Activated CD4-positive, alpha-beta T cell treated with anti-CD3 and anti-CD28 coated beads, Interleukin-2, amount 50 U/mL, for 4 hours (primary cell): Measurements from ENCODE around the gene AIFM3.
"Not testable (repeated sequence)": the region's sequence is repeated elsewhere in the genome, so short reads cannot be mapped to it uniquely, and the experiment has no call there.

Experiments
- DNase-seq, 2 experiments: peaks; one replicate each; pipeline ENCODE4 v3.0.0-alpha.2; 2020

Gene AIFM3

DNA sequence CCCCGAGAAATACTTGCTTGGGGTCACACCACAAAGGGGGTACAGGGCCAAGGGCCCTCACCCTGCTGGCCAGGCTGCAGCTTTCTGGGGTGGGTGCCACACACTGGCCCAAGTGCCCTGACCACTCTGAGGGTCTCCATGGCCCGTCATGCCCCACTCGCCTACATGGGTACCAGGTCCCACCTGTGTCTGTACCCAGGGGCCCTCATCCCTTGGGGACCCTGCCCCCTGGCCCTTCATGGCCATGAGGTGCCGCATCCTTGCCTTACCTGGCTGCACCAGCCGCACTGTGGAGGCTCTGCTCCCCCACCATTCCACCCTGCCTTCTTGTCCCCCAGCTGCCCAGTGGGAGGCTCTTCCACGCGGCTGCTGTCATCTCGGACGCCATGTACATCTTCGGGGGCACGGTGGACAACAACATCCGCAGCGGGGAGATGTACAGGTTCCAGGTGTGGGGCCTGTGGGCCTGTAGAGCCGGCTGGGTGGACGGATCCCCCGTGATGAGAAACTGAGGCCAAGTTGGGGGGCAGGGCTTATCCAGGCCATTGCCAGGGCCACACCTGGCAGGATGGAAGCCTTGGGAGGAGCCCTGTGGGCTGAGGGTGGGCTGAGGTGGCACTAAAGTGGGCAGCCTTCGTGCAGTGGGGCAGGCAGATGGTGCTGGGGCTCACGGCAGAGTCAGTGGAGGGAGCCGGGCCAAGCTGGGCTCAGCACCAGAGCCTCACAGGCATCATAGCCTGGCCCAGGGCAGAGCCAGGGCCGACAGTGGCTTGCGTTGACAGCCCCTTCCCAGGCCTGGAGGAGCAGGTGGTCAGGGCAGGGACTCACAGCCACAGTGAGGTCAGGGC, 25.6 kb downstream of the AIFM3 start:
- no peak for DNase-seq

DNA sequence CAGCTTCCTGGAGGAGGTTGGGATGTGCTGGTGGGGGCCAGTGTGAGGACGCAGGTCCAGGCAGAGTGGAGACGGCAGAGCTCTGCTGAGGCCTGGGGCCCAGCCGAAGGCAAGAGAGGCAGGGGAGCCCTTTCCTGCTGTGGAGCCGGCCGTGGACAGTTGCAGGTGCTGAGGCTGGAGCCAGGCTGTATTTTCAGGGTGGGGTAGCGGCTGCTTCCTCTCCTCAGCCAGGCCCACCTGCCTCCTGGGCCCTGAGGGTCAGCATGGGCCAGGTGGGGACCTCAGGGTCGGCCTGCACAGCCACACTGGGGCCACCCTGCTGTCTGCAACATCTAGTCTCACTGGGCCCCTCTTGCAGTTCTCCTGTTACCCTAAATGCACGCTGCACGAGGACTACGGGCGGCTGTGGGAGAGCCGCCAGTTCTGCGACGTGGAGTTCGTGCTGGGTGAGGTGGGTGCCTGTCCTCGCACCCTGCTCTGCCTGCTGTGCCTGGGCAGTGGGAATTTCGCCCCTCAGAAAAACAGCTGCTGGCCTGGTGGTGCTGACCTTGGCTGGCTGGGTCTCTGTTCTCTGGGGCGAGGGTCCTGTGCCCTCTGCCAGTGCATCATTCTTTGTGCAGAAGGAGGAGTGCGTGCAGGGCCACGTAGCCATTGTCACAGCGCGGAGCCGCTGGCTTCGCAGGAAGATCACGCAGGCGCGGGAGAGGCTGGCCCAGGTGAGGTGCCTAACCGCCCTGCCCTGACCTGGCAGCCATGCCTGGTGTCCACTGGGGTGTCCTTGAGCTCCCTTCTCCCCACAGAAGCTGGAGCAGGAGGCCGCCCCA, 26.5 kb downstream of the AIFM3 start:
- DNase-seq = no peak

GRCh38 chr22:20994128-20994901, 27.3 kb downstream of the AIFM3 start:
- DNase-seq = no peak

- no peak for DNase-seq
Observed at GRCh38 chr22:20994902-20995241, 27.8 kb downstream of the AIFM3 start.

GRCh38 chr22:20995329-20996030, 28.4 kb downstream of the AIFM3 start:
- DNase-seq = no peak

GRCh38 chr22:20996031-20996410, 29.0 kb downstream of the AIFM3 start:
- DNase-seq = no peak

DNA sequence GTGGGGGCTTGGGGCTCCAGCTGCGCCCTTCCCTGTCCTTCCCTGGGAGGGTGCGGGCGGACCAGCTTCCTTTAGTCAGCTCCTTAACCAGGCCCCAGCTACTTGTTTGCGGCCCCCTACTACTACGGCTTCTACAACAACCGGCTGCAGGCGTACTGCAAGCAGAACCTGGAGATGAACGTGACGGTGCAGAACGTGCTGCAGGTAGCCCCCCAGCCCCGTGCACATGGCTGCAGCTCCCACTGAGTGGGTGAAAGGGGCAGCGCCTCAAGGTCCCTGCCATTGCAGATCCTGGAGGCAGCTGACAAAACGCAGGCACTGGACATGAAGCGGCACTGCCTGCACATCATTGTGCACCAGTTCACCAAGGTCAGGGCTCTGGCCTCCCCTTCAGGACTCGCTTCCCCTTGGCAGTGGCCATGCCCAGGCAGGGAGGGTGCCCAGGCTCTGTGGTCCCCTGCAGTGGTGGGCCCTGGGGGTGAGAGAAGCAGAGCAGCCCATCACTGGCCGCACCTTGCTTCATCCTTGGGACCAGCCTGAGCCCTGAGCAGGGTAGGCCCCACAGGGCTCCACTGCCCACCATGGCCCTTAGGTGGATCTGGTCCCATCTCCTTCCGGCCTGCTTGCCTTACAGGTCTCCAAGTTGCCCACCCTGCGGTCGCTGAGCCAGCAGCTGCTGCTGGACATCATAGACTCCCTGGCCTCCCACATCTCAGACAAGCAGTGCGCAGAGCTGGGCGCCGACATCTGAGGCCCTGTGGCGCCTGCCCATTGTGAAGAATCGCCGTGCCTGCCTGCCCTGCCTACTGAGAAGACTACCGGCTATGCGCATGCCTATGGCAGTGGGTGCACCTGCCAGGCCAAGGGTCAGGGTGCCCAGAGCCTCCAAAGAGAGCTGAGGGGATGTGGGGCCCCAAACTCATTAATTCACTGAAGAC, 29.8 kb downstream of the AIFM3 start:
- DNase-seq = no peak

- no peak for DNase-seq
Observed at GRCh38 chr22:20997536-20998257, 30.6 kb downstream of the AIFM3 start.

DNA sequence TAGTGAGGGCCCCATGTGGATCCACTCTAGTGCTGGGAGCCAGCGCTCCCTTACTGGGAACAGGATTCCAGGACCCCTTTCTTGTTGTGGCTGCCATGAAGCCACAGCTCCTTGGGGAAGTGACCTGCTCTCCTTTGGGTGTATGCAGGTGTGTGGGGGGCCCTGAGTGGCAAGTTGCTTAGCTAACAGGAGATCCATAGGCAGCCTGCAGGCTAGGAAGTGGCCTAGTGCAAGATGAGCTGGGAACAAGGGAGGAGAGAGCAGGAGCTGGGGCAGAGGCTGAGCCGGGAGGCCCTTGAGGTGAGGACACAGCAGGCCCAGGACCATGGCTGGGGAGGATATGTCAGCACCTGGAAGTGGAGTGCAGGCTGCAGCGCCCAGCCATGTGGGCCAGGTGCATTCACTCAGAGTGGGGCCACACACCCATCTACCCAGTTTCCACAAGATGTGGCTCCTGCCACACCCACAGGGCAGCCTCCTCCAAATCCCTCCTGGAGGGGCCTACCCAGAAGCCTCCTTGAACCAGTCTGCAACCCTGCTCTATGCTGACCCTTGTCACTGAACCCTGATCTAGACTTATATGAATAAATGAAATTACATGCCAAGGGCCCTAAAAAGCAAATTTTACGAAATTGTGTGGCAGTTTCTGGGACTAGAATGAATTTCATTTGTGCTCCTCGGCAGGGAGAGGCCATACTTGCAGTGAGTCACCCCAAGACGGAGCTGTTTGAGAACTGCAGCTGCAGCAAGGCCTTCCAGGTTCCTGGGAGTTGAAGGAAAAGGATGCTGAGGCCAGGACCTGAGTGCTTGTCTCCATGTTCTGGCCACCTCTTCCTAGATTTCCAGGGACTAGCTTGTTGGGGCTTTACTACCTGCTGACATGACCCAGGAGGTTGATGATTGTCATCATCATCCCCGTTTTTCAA, 31.6 kb downstream of the AIFM3 start:
- DNase-seq = no peak

DNA sequence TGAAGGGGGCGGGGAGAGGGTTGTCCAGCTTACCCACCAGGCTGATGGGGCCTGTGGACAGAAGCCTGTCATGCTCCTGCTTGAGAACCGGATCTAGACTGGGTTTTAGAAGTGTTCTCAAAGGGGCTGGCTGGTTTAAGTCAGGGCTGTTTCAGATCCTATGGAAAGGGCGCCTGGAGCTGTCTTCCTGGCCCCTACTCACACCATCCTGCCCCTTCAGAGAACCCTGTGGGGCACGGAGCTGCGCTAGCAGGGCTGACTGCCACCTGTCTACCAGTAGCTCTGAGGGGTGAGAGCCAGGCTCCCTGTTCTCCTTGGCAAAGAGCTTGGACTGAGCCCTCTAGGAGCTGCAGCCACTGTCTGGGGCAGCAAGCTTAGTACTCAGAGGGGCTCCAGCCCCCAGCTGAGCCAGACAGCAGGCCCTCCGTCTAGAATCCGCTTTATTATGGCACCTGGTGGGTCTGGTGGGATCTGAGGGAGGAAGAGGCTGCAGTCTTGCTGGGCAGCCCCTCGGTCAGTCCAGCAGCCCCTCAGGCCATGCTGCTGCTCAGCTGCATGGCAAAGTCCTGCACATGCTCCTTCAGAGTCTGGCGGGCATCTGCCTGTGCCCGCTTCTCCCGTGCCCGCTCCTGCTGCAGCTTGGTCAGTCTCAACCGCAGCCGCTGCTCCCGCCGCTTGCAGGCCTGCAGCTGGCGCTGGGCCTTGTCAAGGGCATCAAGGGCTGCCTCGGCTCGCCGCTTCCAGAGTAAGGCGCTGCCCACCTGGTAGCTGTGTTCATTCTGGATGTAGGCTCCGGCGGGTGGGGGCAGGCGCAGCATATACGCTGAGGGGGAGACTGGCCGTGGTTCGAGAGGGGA, 32.5 kb downstream of the AIFM3 start:
- DNase-seq = no peak

DNA sequence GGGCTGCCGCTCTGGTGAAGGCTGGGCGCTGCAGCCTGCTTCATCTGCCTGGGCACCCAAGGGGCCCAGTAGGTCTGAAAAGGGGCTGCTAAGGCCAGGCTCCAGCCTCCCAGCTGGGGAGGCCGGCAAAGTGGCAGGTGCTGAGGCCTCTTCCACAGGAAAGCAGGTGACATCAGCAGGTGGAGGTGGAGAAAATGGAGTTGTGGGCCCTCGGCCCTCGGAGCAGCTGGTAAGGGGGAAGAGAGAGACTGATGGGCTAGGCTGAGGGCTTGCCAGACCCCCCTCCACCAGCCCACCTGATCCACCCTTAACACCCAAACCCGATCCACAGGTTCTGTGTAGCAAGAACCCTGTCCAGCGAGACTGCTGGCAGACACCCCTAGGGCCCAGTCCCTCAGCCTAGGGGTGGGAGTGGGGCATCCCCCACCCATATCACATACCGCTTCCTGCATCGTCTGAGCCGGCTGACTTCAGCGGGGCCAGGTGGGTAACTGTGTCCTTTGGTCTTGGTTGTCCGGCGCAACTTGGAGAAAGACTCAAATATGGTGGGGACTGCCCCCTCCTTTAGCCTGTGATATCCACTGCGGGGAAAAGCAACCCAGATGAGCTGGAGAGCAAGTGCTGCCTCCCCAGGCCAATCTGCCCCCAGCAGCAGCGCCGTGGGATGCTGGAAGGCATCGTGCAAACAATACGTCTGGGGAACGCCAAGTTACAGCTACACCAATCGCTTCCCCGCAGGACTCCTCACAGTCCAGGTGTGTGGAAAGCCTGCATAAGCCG, 33.3 kb downstream of the AIFM3 start:
- no peak for DNase-seq

GRCh38 chr22:21000987-21001600, 34.0 kb downstream of the AIFM3 start:
- no peak for DNase-seq

DNA sequence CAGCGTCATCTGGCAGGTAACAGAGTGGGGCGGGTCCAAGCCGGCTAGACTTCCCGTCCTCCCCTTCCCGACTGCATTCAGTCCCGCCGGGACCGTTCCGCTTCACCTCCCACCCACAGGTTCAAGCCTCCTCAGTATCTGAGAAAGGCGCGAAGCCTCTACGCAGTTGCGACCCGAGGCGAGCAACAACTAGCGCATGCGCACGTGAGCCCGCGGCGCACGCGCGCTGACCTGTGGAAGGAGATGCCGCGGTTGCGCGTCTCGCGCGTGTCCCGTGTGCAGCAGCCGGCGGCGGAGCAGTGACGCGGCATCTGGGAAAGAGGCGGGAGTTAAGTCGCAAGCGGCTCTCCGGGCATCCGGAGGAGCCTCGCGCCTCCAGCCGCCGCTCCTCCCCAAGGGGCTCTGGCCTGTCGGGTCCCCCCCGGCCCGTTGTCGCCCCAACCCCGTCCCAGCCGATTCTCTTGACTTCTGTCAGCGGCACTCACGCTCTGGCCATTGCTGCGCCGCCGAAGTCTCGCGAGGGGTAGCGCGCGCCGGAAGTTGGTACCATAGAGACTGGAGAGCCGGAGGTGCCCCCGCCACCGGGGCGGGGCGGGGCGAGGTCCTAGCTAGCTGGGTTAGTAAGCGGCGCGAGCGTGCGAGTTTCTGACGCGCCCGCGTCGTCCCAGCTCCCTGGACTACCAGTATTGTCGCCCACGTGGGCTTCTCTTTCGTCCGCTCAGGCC, 34.7 kb downstream of the AIFM3 start, which contains the start of gene THAP7:
THAP7 (minus strand) TSS at position 518 of the 725 bp plus-strand sequence; CDS start at position 311, 207 bp downstream.
- DNase-seq = peak; percentile 96 to 98

GRCh38 chr22:21003782-21004181, 36.7 kb downstream of the AIFM3 start:
- no peak for DNase-seq

GRCh38 chr22:21009208-21009607, 42.2 kb downstream of the AIFM3 start:
- not testable (repeated sequence) for DNase-seq

GRCh38 chr22:21009638-21010425, 42.8 kb downstream of the AIFM3 start:
- no peak for DNase-seq
